HepG2 (cell line): ENCODE data around the gene OR6B2. TPM values are rescaled to one million over a fixed set of nuclear protein-coding genes. Genes with fewer than 3 reads are reported as not detected.

ENCODE experiments used
- ATAC-seq: fragments of 200-7000 bp; cut with Tn5 transposase; 3 replicates; pipeline ENCODE4 v1.9.1; 2020; ENCODE audit warnings: mild to moderate bottlenecking, moderate library complexity
- BruUV-seq: library from RNA; stranded (reverse); fragments of 400-500 nt; replicated peaks from 2 replicates; lab custom pipeline; 2021; lab: Mats Ljungman, UMichigan
- CTCF ChIA-PET: fragments of 300-600 bp; formaldehyde crosslinking; extraction: SDS; loops from one replicate; lab custom pipeline; 2021; ENCODE audit warnings: low total read pairs, inconsistent platforms, low intra/inter-chr PET ratio; lab: Yijun Ruan, JAX
- POLR2A ChIA-PET: fragments of 350-600 bp; sonication (Branson Sonifier 250); formaldehyde crosslinking; loops from one replicate; lab custom pipeline; 2020; ENCODE audit warnings: antibody characterized with exemption, inconsistent platforms; lab: Yijun Ruan, JAX
- DNase-seq: peaks from one replicate; pipeline ENCODE4 v3.0.0-alpha.2; 2015; ENCODE audit warnings: low spot score
- FAIRE-seq: peaks from 3 replicates; lab custom pipeline; 2011; peaks lifted over from hg19 to GRCh38; lab: Jason Lieb, UNC
- H2AFZ ChIP-seq: one replicate; pipeline ENCODE4 v1.6.1; 2011; ENCODE audit warnings: low read length, inconsistent platforms
- H3K27ac ChIP-seq: fragments of 300-600 bp; 3 replicates; pipeline ENCODE4 v1.8.0; 2011; ENCODE audit warnings: mixed run types, mild to moderate bottlenecking, mixed read lengths, low read length, inconsistent platforms; ENCODE audit not compliant: insufficient read depth; ENCODE audit errors: extremely low read length
- H3K27me3 ChIP-seq, 2 experiments: fragments of 200-600 bp in 1 of 2; 2 replicates in 1 of 2; 3 replicates in 1 of 2; pipeline versions ENCODE4 v1.6.0 to v1.8.0; 2011; ENCODE audit warnings: low read length in 2 of 2, mild to moderate bottlenecking in 2 of 2, moderate library complexity in 2 of 2, inconsistent platforms in 1 of 2; ENCODE audit not compliant: insufficient read depth in 2 of 2, control insufficient read depth in 1 of 2
- H3K36me3 ChIP-seq, 2 experiments: fragments of 200-600 bp in 1 of 2; replicated peaks in 1 of 2; 2 replicates in 1 of 2; 3 replicates in 1 of 2; pipeline versions ENCODE4 v1.5.1 to v1.8.0; 2011; ENCODE audit warnings: low read length in 2 of 2, inconsistent platforms in 1 of 2; ENCODE audit not compliant: insufficient read depth in 2 of 2, control insufficient read depth in 1 of 2
- H3K4me1 ChIP-seq: 2 replicates; pipeline ENCODE4 v1.5.1; 2012; ENCODE audit warnings: low read length, inconsistent platforms; ENCODE audit not compliant: insufficient read depth
- H3K4me2 ChIP-seq: 2 replicates; pipeline ENCODE4 v1.6.0; 2011; ENCODE audit warnings: low read depth, low read length, inconsistent platforms
- H3K4me3 ChIP-seq, 3 experiments: fragments of 200-600 bp in 1 of 3; sonication (generic), shearing (Covaris generic) in 1 of 3; replicated peaks in 1 of 3; 2 replicates each; pipeline ENCODE4 v1.5.1; 2011 to 2016; ENCODE audit warnings: low read length in 3 of 3, inconsistent platforms in 2 of 3, low read depth in 2 of 3, mild to moderate bottlenecking in 2 of 3, control low read depth in 1 of 3, mixed read lengths in 1 of 3; ENCODE audit not compliant: insufficient read depth in 1 of 3
- H3K79me2 ChIP-seq: one replicate; pipeline ENCODE4 v1.6.1; 2011; ENCODE audit warnings: low read length, inconsistent platforms; ENCODE audit not compliant: insufficient read depth
- H3K9ac ChIP-seq: 2 replicates; pipeline ENCODE4 v1.6.0; 2011; ENCODE audit warnings: mild to moderate bottlenecking, low read depth, low read length, inconsistent platforms; ENCODE audit not compliant: insufficient read depth
- H3K9me3 ChIP-seq: 2 replicates; pipeline ENCODE4 v1.5.1; 2012; ENCODE audit warnings: mild to moderate bottlenecking, low read length
- H4K20me1 ChIP-seq: 2 replicates; pipeline ENCODE4 v1.6.0; 2011; ENCODE audit warnings: inconsistent platforms, mild to moderate bottlenecking, low read length, moderate library complexity; ENCODE audit not compliant: insufficient read depth
- AKNA ChIP-seq: sonication (generic); formaldehyde crosslinking; IDR thresholded peaks from 2 replicates; pipeline ENCODE4 v1.4.0; 2020; ENCODE audit warnings: missing genetic modification reagents, borderline replicate concordance
- CHD2 ChIP-seq: IDR thresholded peaks from 2 replicates; pipeline ENCODE4 v1.6.1; 2011; ENCODE audit warnings: low read depth, low read length, improper control_type of control experiment
- GATAD2A ChIP-seq: IDR thresholded peaks from 2 replicates; pipeline ENCODE4 v1.6.1; 2016
- HMGA1 ChIP-seq: sonication (generic); formaldehyde crosslinking; conservative IDR thresholded peaks from 2 replicates; pipeline ENCODE4 v1.4.0; 2020; ENCODE audit warnings: missing genetic modification reagents
- PLRG1 ChIP-seq: fragments of 450-650 bp; conservative IDR thresholded peaks from 2 replicates; pipeline ENCODE4 v1.6.1; 2016
- ZBTB2 ChIP-seq: sonication (generic); formaldehyde crosslinking; IDR thresholded peaks from 2 replicates; pipeline ENCODE4 v1.8.0; 2022; ENCODE audit warnings: low read depth, missing genetic modification reagents
- ZBTB8A ChIP-seq: sonication (generic); formaldehyde crosslinking; IDR thresholded peaks from 2 replicates; pipeline ENCODE4 v1.4.0; 2020; ENCODE audit warnings: mild to moderate bottlenecking, low read depth, missing genetic modification reagents, borderline replicate concordance
- ZNF280D ChIP-seq: sonication (generic); formaldehyde crosslinking; IDR thresholded peaks from 2 replicates; pipeline ENCODE4 v1.5.1; 2020; ENCODE audit warnings: mild to moderate bottlenecking, missing genetic modification reagents
- ZNF704 ChIP-seq: sonication (generic); formaldehyde crosslinking; IDR thresholded peaks from 2 replicates; pipeline ENCODE4 v1.8.1; 2023; ENCODE audit warnings: mild to moderate bottlenecking, inconsistent platforms, moderate library complexity, missing genetic modification reagents, borderline replicate concordance
- ZNF878 ChIP-seq: sonication (generic); formaldehyde crosslinking; IDR thresholded peaks from 2 replicates; pipeline ENCODE4 v1.8.1; 2023; ENCODE audit warnings: mild to moderate bottlenecking, missing genetic modification reagents, moderate library complexity
- ZSCAN9 ChIP-seq: IDR thresholded peaks from 2 replicates; pipeline ENCODE4 v1.6.1; 2016; ENCODE audit warnings: borderline replicate concordance
- WGBS: methylation state at CpG from one replicate; pipeline ENCODE4 v1.1.6; 2017; ENCODE audit warnings: low lambda C conversion rate; 5-methylcytosine and 5-hydroxymethylcytosine counted together
- in situ Hi-C: cut with HindIII; loops from 2 replicates; pipeline ENCODE4 v1.10.0; 2017; ENCODE audit warnings: low pct_unique_long_range_greater_than_20kb; ENCODE audit not compliant: extremely low pct_ligation_motif_present
- intact Hi-C: fragments of 100-400 bp; cut with micrococcal nuclease; formaldehyde crosslinking; loops from one replicate; pipeline ENCODE4 v1.10.0; 2022; ENCODE audit not compliant: unreplicated experiment
- polyA plus RNA-seq, 8 experiments: library from polyadenylated mRNA; depleted of rRNA in 3 of 8; stranded (reverse) in 7 of 8; unstranded in 1 of 8; fragments of >200 nt; fragmentation: Illumina TruSeq in 4 of 8; extraction: Trizol in 4 of 8; gene quantifications; 2 replicates each; pipeline versions ENCODE4 v1.2.1 to v1.2.3, GENCODE V29; 2011 to 2016; ENCODE audit warnings: low read depth in 4 of 8, missing spikeins in 1 of 8, mixed read lengths in 1 of 8; ENCODE audit not compliant: insufficient read depth in 1 of 8
- total RNA-seq, 5 experiments: library from RNA; depleted of rRNA; stranded (reverse); fragments of >200 nt; fragmentation: Illumina TruSeq; extraction: Trizol; gene quantifications; 2 replicates each; pipeline ENCODE4 v1.2.3, GENCODE V29; 2016; ENCODE audit warnings: low read depth in 1 of 5

OR6B2 gene
- total and polyA plus RNA-seq, 2 of the 13 experiments (the other 11 are each of a cell fraction or from before 2014, with no cell fraction given) = not detected

GRCh38 chr2:239983004-239983778 is 47.0 kb downstream of the OR6B2 start:
- no peaks in the 10 kb centered on the region for H3K4me1 ChIP-seq
- no peak overlapping the region for H3K9ac ChIP-seq
- no peaks in the 10 kb centered on the region for H4K20me1 ChIP-seq
- H3K36me3 ChIP-seq = peaks cover 27 to 81% of the 10 kb centered on the region in 2 experiments
- no peaks in the 10 kb centered on the region for H3K27me3 ChIP-seq
- DNase-seq (no peak), ATAC-seq (no peak), FAIRE-seq (no peak)
- no peak overlapping the region for H3K4me2 ChIP-seq
- 97% methylated on average over 8 of the region's 9 CpGs for WGBS
- intact Hi-C loops (no loop called here), in situ Hi-C loops (no loop called here)
- no peak overlapping the region for H2AFZ ChIP-seq
- H3K4me3 ChIP-seq = no peak overlapping the region
- CTCF ChIA-PET = no interaction called here
- peaks cover 2% of the 10 kb centered on the region for H3K79me2 ChIP-seq
- POLR2A ChIA-PET = no interaction called here
- peaks cover 16% of the 10 kb centered on the region for H3K9me3 ChIP-seq
- H3K27ac ChIP-seq = no peak overlapping the region
- BruUV-seq = no TSS peak
- TF ChIP-seq ZNF280D (CRISPR knock-in tag) (no peak), GATAD2A (no peak), AKNA (CRISPR knock-in tag) (no peak), PLRG1 (no peak), ZNF878 (CRISPR knock-in tag) (no peak), ZBTB8A (CRISPR knock-in tag) (no peak), ZSCAN9 (CRISPR knock-in tag) (no peak), ZNF704 (CRISPR knock-in tag) (no peak), HMGA1 (CRISPR knock-in tag) (no peak), CHD2 (no peak), ZBTB2 (CRISPR knock-in tag) (no peak)
